ENCODE data around the gene CNOT3.

CNOT3 gene

GRCh38 chr19:54196536-54196935 lies 59.0 kb downstream of the CNOT3 start:
- DNase-seq, result no peak

- DNase-seq, result no peak
Observed at GRCh38 chr19:54197121-54197520, 59.6 kb downstream of the CNOT3 start.

- no peak for DNase-seq
Observed at GRCh38 chr19:54199401-54199800, 61.8 kb downstream of the CNOT3 start.

DNA sequence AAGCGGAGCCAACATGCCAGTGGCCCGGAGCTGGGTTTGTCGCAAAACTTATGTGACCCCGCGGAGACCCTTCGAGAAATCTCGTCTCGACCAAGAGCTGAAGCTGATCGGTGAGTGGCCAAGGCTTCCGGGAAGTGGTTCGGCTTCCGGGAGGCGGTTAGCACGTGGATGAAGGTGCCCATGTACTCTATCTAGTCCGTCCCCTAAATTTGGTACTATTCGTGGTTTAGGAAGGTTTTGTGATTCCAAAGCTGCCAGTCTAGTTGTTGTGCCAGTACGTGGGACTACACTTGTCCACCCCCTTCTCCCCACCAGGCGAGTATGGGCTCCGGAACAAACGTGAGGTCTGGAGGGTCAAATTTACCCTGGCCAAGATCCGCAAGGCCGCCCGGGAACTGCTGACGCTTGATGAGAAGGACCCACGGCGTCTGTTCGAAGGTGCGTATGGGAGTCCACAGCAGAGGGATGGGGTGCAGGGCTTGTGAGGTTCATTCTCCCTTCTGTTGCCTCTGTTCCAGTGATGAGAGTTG lies 63.7 kb downstream of the CNOT3 start:
- DNase-seq, result no peak

GRCh38 chr19:54201980-54202379 lies 64.4 kb downstream of the CNOT3 start:
- DNase-seq, result no peak

- DNase-seq, result no peak
Observed at GRCh38 chr19:54203151-54203611, 65.6 kb downstream of the CNOT3 start.

DNA sequence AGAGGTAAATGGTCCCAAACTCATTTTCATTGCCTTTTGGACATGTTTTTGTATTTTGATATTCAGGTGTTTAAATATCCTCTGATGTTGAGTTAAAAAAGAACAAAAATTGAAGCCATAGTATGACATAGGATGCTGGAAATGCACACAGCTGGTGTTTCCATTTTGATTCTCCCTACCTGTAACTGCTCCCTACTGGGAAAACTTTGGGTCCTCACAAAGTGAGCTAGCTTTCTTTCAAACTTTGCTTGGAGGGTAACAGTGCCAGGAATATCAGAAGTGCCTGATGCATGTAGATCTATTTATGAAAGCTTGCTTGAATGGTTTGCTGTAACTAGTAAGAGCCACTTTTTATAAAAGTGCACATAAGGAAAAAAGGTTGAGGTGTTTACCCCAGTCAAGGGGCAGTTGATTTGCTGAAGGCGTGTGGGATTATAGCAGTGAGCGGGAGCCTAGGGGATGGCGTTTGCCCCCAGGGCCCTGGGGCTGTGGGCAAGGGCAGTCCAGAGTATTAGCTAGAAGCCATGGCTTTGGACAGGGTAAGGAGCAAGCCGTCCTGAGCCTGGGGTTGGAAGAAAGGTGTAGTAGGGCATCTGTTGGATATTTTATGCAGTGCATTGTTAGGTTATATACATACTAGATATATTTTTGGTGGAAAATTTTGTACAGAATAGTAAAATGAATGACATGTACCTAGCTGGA lies 67.4 kb downstream of the CNOT3 start:
- no peak for DNase-seq

All from HCEC 1CT (cell line).